Panc1 (cell line): ENCODE results near the gene CCDC69.

Source experiments
- CTCF ChIP-seq: fragments of 450-650 bp; IDR thresholded peaks from 2 replicates; pipeline ENCODE4 v1.5.1; 2017; ENCODE audit warnings: mild to moderate bottlenecking
- TCF7L2 ChIP-seq: IDR thresholded peaks from 2 replicates; pipeline ENCODE4 v1.6.1; 2011; ENCODE audit warnings: mild to moderate bottlenecking, low read depth, low read length, inconsistent platforms

GRCh38 chr5:151191661-151192060 is 32.2 kb downstream of the CCDC69 start:
- TF ChIP-seq CTCF (no peak), TCF7L2 (no peak)
